ENCODE data around the gene SIRT2.
"Not testable (repeated sequence)": the region's sequence is repeated elsewhere in the genome, so short reads cannot be mapped to it uniquely, and the experiment has no call there.

The SIRT2 gene

GRCh38 chr19:38899447-38900201 is at the start of gene SIRT2, which contains the start of gene NFKBIB:
Gene SIRT2 (minus strand): TSS chr19:38899618. CDS start chr19:38899521, 97 bp downstream.
Gene NFKBIB (plus strand): TSS chr19:38899969. CDS start chr19:38900033, 64 bp downstream.
- DNase-seq (ENCODE audit: insufficient read length, low spot score): peak; percentile 98
- FAIRE-seq: peak; percentile 96

- FAIRE-seq: no peak
- no peak for DNase-seq (ENCODE audit: insufficient read length, low spot score)
Observed at GRCh38 chr19:38946229-38947010, 47.0 kb upstream of the SIRT2 start.

GRCh38 chr19:38945562-38946228 is 46.3 kb upstream of the SIRT2 start:
- DNase-seq (ENCODE audit: insufficient read length, low spot score) (no peak), FAIRE-seq (no peak)

- DNase-seq (ENCODE audit: insufficient read length, low spot score): no peak
- FAIRE-seq: no peak
Observed at GRCh38 chr19:38944981-38945506, 45.6 kb upstream of the SIRT2 start.

GRCh38 chr19:38942471-38943181 is 43.2 kb upstream of the SIRT2 start:
- no peak for FAIRE-seq
- no peak for DNase-seq (ENCODE audit: insufficient read length, low spot score)

GRCh38 chr19:38941979-38942378 is 42.6 kb upstream of the SIRT2 start:
- DNase-seq (ENCODE audit: insufficient read length, low spot score) (no peak), FAIRE-seq (no peak)

GRCh38 chr19:38941466-38941865 is 42.0 kb upstream of the SIRT2 start:
- FAIRE-seq; DNase-seq (ENCODE audit: insufficient read length, low spot score): not testable (repeated sequence)

- FAIRE-seq (no peak), DNase-seq (ENCODE audit: insufficient read length, low spot score) (no peak)
Observed at GRCh38 chr19:38939957-38940356, 40.5 kb upstream of the SIRT2 start.

- DNase-seq (ENCODE audit: insufficient read length, low spot score) (no peak), FAIRE-seq (no peak)
Observed at GRCh38 chr19:38933544-38933943, 34.1 kb upstream of the SIRT2 start.

- DNase-seq (ENCODE audit: insufficient read length, low spot score) (no peak), FAIRE-seq (peak; percentile 66)
Observed at GRCh38 chr19:38932425-38933179, 33.2 kb upstream of the SIRT2 start.

- no peak for DNase-seq (ENCODE audit: insufficient read length, low spot score)
- no peak for FAIRE-seq
Observed at GRCh38 chr19:38931521-38931793, 32.0 kb upstream of the SIRT2 start.

GRCh38 chr19:38930776-38931520 is 31.5 kb upstream of the SIRT2 start, which contains the start of gene MRPS12:
Gene MRPS12 (plus strand): TSS chr19:38930944. CDS start chr19:38931295, 351 bp downstream.
- FAIRE-seq: peak; percentile 98
- peak; percentile 98 for DNase-seq (ENCODE audit: insufficient read length, low spot score)

GRCh38 chr19:38929929-38930775 is 30.7 kb upstream of the SIRT2 start, which contains the start of gene SARS2:
Gene SARS2 (minus strand): TSS chr19:38930763. CDS start chr19:38930736, 27 bp downstream.
- DNase-seq (ENCODE audit: insufficient read length, low spot score): peak; percentile 86
- FAIRE-seq: no peak

GRCh38 chr19:38928391-38929001 is 29.1 kb upstream of the SIRT2 start:
- DNase-seq (ENCODE audit: insufficient read length, low spot score): no peak
- FAIRE-seq: no peak

GRCh38 chr19:38924388-38924787 is 25.0 kb upstream of the SIRT2 start:
- FAIRE-seq: no peak
- DNase-seq (ENCODE audit: insufficient read length, low spot score): no peak

GRCh38 chr19:38922482-38922881 is 23.1 kb upstream of the SIRT2 start:
- DNase-seq (ENCODE audit: insufficient read length, low spot score) (no peak), FAIRE-seq (no peak)

- FAIRE-seq (no peak), DNase-seq (ENCODE audit: insufficient read length, low spot score) (no peak)
Observed at GRCh38 chr19:38921420-38922274, 22.2 kb upstream of the SIRT2 start.

Measured in GM19239 (cell line).